GM12874 (cell line): ENCODE measurements around the gene PMAIP1.

ENCODE experiments used
- TF ChIP-seq, protein P1 (sequence below): IDR thresholded peaks from 2 replicates; pipeline ENCODE4 v1.5.1; 2011; ENCODE audit warnings: low read depth, mild to moderate bottlenecking, control low read depth, low read length, moderate library complexity; ENCODE audit not compliant: insufficient read depth

The PMAIP1 gene

DNA sequence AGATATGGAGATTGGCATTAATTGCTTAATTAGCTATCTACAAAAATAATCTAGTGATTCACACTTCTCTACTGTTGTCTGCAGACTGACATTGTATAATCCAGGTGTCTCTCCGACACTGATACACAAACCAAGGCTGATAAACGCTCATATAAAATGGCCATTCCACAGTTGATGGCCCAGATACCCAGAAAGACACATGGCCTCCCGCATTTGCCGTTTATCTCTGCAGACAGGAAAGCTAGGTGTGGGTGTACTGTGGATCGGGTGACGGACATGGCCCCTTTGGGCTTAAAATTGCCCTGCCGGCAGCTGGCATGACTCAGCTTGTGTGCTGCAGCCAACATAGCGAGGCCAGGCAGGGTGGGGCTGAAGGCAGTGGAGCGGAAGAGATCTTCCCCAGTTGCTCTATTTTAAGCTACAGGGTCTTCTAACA, 18.5 kb downstream of the PMAIP1 start:
- TF ChIP-seq, protein P1, sequence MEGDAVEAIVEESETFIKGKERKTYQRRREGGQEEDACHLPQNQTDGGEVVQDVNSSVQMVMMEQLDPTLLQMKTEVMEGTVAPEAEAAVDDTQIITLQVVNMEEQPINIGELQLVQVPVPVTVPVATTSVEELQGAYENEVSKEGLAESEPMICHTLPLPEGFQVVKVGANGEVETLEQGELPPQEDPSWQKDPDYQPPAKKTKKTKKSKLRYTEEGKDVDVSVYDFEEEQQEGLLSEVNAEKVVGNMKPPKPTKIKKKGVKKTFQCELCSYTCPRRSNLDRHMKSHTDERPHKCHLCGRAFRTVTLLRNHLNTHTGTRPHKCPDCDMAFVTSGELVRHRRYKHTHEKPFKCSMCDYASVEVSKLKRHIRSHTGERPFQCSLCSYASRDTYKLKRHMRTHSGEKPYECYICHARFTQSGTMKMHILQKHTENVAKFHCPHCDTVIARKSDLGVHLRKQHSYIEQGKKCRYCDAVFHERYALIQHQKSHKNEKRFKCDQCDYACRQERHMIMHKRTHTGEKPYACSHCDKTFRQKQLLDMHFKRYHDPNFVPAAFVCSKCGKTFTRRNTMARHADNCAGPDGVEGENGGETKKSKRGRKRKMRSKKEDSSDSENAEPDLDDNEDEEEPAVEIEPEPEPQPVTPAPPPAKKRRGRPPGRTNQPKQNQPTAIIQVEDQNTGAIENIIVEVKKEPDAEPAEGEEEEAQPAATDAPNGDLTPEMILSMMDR = no peak

GRCh38 chr18:59918997-59919396, 19.2 kb downstream of the PMAIP1 start:
- TF ChIP-seq, protein P1 = no peak

DNA sequence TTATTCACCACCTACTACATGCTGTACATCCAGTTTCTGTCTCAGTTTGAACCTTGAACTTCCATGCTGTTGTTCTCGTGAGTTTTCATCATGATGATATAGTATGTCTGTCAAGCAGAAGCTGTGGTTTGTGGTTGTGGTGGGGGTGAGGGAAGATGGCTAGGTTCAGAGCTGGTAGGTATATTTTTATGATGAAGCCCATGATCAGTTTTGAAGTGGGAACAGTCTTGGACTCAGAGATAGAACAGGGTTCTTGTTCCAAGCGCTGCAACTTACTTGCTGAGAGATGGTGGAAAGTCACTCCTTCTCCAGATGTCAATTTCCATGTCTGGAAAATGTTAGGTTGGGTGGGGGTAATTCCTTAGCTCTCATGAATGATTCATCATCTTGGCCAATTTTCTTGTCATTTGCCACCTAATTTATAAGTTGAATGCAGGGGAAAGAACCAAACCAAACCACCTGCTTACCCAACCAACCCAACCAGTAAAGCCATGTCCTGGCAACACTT, 21.6 kb downstream of the PMAIP1 start:
- TF ChIP-seq, protein P1 = no peak

- TF ChIP-seq, protein P1 = no peak
These were observed 23.9 kb downstream of the PMAIP1 start for GRCh38 chr18:59923539-59924196.

- TF ChIP-seq, protein P1 = no peak
These were observed 26.3 kb downstream of the PMAIP1 start for GRCh38 chr18:59926131-59926530.

- TF ChIP-seq, protein P1 = no peak
These were observed 27.5 kb downstream of the PMAIP1 start for GRCh38 chr18:59927246-59927825.

DNA sequence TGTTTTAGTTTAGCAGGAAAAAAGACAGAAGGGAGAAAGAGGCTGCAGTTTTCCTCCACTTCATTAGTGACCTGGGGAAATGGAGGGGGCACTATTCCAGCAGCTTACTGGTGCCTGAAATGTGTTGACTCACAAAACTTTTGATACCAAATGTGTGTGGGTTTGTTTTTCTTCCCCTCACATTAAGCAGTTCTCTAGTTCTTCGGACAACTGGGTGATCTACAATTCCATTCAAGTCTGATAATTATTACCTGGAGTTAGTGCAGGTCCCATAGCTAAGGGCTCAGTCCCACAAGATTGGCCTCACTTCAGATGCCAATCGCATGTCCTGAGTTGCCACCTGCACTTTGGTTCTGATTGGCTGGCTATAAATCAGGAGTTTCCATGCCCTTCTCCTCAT, 28.4 kb downstream of the PMAIP1 start:
- TF ChIP-seq, protein P1 = no peak
